Measurements from ENCODE around the gene FAM89A. TPM values are rescaled to one million over a fixed set of nuclear protein-coding genes. Genes with fewer than 3 reads are reported as not detected.

The FAM89A gene
- total and polyA plus RNA-seq, 2 of the 13 experiments (the other 11 are each of a cell fraction or from before 2014, with no cell fraction given) = 0.35 to 0.44 TPM

DNA sequence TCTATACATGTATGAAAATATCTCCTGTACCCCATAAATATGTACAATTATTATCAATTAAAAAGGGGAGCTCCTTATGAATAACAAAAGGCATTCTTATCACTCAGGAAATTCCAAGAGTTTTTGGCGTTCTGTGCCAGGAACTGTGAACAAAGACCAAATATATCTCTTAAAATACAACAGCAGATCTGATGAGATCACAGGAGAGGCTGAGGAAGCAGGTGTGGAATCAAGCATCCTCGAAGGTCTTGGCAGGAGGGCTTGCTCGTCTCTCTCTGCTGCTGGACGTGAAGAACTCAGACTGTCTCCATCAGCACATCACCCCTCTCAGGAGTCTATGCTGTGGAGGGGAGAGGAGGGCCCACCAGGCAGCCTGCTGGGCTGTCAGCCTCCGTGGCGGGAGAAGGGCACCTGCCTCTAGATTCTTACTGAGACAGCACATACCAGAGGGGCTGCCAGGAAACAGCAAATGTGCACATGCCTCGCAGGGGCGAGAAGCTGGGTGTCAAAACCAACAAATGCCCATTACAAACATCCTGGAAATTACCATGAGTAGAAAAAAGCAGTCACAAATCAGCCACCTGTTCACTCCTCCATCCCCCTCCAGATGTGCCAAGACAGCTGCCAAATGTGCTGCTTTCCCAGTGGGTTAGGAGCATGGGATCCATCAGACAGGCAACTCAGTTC, 30.8 kb upstream of the FAM89A start:
- intact Hi-C loops (cut with micrococcal nuclease; ENCODE audit: unreplicated experiment) (no loop called here), in situ Hi-C loops (cut with HindIII; ENCODE audit: extremely low pct_ligation_motif_present, low pct_unique_long_range_greater_than_20kb) (no loop called here)
- no peak overlapping the region for H3K9ac ChIP-seq (ENCODE audit: insufficient read depth, low read depth, low read length)
- no peak overlapping the region for H3K4me2 ChIP-seq (ENCODE audit: low read depth, low read length)
- H3K4me3 ChIP-seq (replicated peaks in 1 of 3; ENCODE audit: insufficient read depth in 1 of 3, low read depth in 2 of 3, low read length in 3 of 3) = no peak overlapping the region
- CTCF ChIA-PET (ENCODE audit: low intra/inter-chr PET ratio, low total read pairs) = no interaction called here
- no peaks in the 10 kb centered on the region for H3K79me2 ChIP-seq (ENCODE audit: insufficient read depth, low read length)
- H3K9me3 ChIP-seq (ENCODE audit: low read length) = no peaks in the 10 kb centered on the region
- BruUV-seq (replicated peaks) = no TSS peak
- no peak overlapping the region for H3K27ac ChIP-seq (ENCODE audit: extremely low read length, insufficient read depth, low read length)
- DNase-seq (ENCODE audit: low spot score) = no peak
- no peak for ATAC-seq
- WGBS (ENCODE audit: low lambda C conversion rate) = 5% methylated on average over 4 of the region's 8 CpGs
- H2AFZ ChIP-seq (ENCODE audit: low read length) = no peak overlapping the region
- no peaks in the 10 kb centered on the region for H3K36me3 ChIP-seq (replicated peaks in 1 of 2; ENCODE audit: control insufficient read depth in 1 of 2, insufficient read depth in 2 of 2, low read length in 2 of 2)
- no peak for FAIRE-seq
- no peaks in the 10 kb centered on the region for H3K4me1 ChIP-seq (ENCODE audit: insufficient read depth, low read length)
- POLR2A ChIA-PET = no interaction called here
- TF ChIP-seq, protein P1, sequence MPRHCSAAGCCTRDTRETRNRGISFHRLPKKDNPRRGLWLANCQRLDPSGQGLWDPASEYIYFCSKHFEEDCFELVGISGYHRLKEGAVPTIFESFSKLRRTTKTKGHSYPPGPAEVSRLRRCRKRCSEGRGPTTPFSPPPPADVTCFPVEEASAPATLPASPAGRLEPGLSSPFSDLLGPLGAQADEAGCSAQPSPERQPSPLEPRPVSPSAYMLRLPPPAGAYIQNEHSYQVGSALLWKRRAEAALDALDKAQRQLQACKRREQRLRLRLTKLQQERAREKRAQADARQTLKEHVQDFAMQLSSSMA (CRISPR knock-in tag; IDR thresholded peaks at IDR 0.05) = no peak
- H4K20me1 ChIP-seq (ENCODE audit: insufficient read depth, low read length) = no peaks in the 10 kb centered on the region
- peaks cover 0 to 3% of the 10 kb centered on the region in 2 experiments; a peak in 2 of 5 replicates for H3K27me3 ChIP-seq (ENCODE audit: control insufficient read depth in 1 of 2, insufficient read depth in 2 of 2, low read length in 2 of 2)

DNA sequence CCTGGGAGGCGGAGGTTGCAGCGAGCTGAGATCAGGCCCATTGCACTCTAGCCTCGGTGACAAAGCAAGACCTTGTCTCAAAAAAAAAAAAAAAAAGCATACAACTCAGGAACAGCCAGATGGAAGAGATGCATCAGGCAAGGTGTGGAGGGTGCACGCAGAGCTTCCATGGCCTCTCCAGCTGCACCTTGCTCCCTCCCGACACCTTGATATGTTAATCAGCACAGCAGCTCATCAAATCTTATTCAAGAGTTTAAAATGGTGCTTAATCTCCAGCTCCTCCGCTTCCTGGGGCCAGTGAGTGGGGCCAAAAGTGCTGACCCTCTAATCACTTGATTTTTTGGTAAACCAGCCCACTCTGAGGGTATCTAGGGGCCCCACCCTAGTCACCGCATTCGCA, 29.3 kb upstream of the FAM89A start:
- in situ Hi-C loops (cut with HindIII; ENCODE audit: extremely low pct_ligation_motif_present, low pct_unique_long_range_greater_than_20kb) (no loop called here), intact Hi-C loops (cut with micrococcal nuclease; ENCODE audit: unreplicated experiment) (no loop called here)
- Histone ChIP-seq H4K20me1 (ENCODE audit: insufficient read depth, low read length) (no peaks in the 10 kb centered on the region), H3K27me3 (ENCODE audit: control insufficient read depth in 1 of 2, insufficient read depth in 2 of 2, low read length in 2 of 2) (peaks cover 2 to 3% of the 10 kb centered on the region in 2 experiments; a peak in 2 of 5 replicates), H3K4me3 (replicated peaks in 1 of 3; ENCODE audit: insufficient read depth in 1 of 3, low read depth in 2 of 3, low read length in 3 of 3) (no peak overlapping the region), H3K9ac (ENCODE audit: insufficient read depth, low read depth, low read length) (no peak overlapping the region), H3K27ac (ENCODE audit: extremely low read length, insufficient read depth, low read length) (no peak overlapping the region), H3K4me2 (ENCODE audit: low read depth, low read length) (no peak overlapping the region), H3K4me1 (ENCODE audit: insufficient read depth, low read length) (no peaks in the 10 kb centered on the region), H2AFZ (ENCODE audit: low read length) (no peak overlapping the region), H3K36me3 (replicated peaks in 1 of 2; ENCODE audit: control insufficient read depth in 1 of 2, insufficient read depth in 2 of 2, low read length in 2 of 2) (no peaks in the 10 kb centered on the region), H3K79me2 (ENCODE audit: insufficient read depth, low read length) (no peaks in the 10 kb centered on the region), H3K9me3 (ENCODE audit: low read length) (no peaks in the 10 kb centered on the region)
- DNase-seq (ENCODE audit: low spot score) (no peak), ATAC-seq (no peak), FAIRE-seq (no peak)
- 74% methylated on average over 7 of the region's 8 CpGs for WGBS (ENCODE audit: low lambda C conversion rate)
- CTCF ChIA-PET (ENCODE audit: low intra/inter-chr PET ratio, low total read pairs) = no interaction called here
- no TSS peak for BruUV-seq (replicated peaks)
- no peak for TF ChIP-seq SATB2 (CRISPR knock-in tag; IDR thresholded peaks at IDR 0.05)
- TF ChIP-seq SAP130 (CRISPR knock-in tag; IDR thresholded peaks at IDR 0.05; ENCODE audit: low read depth) = no peak
- TF ChIP-seq HES4 (CRISPR knock-in tag; IDR thresholded peaks at IDR 0.05; ENCODE audit: borderline replicate concordance) = no peak
- TF ChIP-seq, protein P2, sequence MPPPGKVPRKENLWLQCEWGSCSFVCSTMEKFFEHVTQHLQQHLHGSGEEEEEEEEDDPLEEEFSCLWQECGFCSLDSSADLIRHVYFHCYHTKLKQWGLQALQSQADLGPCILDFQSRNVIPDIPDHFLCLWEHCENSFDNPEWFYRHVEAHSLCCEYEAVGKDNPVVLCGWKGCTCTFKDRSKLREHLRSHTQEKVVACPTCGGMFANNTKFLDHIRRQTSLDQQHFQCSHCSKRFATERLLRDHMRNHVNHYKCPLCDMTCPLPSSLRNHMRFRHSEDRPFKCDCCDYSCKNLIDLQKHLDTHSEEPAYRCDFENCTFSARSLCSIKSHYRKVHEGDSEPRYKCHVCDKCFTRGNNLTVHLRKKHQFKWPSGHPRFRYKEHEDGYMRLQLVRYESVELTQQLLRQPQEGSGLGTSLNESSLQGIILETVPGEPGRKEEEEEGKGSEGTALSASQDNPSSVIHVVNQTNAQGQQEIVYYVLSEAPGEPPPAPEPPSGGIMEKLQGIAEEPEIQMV (CRISPR knock-in tag; IDR thresholded peaks at IDR 0.05; ENCODE audit: low read depth) = no peak
- TF ChIP-seq FOXC1 (CRISPR knock-in tag; IDR thresholded peaks at IDR 0.05; ENCODE audit: borderline replicate concordance) = no peak
- TF ChIP-seq MAFG (CRISPR knock-in tag; IDR thresholded peaks at IDR 0.05) = no peak
- no peak for TF ChIP-seq ZMAT3 (CRISPR knock-in tag; conservative IDR thresholded peaks at IDR 0.05)
- no peak for TF ChIP-seq ZFP90 (CRISPR knock-in tag; IDR thresholded peaks at IDR 0.05; ENCODE audit: borderline replicate concordance)
- no peak for TF ChIP-seq BRD4 (CRISPR knock-in tag; IDR thresholded peaks at IDR 0.05)
- TF ChIP-seq NR2F1 (CRISPR knock-in tag; IDR thresholded peaks at IDR 0.05) = no peak
- TF ChIP-seq TOPORS (CRISPR knock-in tag; IDR thresholded peaks at IDR 0.05) = no peak
- TF ChIP-seq SOX6 (IDR thresholded peaks at IDR 0.05) = no peak
- TF ChIP-seq SOX6 (CRISPR knock-in tag; IDR thresholded peaks at IDR 0.05) = no peak
- POLR2A ChIA-PET = interaction anchor here (0.6 kb wide), 1 partner anchor 326 kb away, joined by 3 read pairs; no protein-coding TSS in a partner anchor

All from HepG2 (cell line).